Measurements from ENCODE around the gene CAPN8.

CAPN8 gene

GRCh38 chr1:223709598-223709997 lies 44.1 kb upstream of the CAPN8 start:
- no peak for TF ChIP-seq MAX (IDR thresholded peaks at IDR 0.05)
- no peak for TF ChIP-seq EGR1 (IDR thresholded peaks at IDR 0.05)
- TF ChIP-seq FOXM1 (IDR thresholded peaks at IDR 0.05; ENCODE audit: borderline replicate concordance, low read depth), result no peak
- TF ChIP-seq YY1 (IDR thresholded peaks at IDR 0.05; ENCODE audit: low read depth), result no peak
- TF ChIP-seq TAF1 (IDR thresholded peaks at IDR 0.05; ENCODE audit: low read depth), result no peak
- TF ChIP-seq TEAD4 (IDR thresholded peaks at IDR 0.05), result no peak

DNA sequence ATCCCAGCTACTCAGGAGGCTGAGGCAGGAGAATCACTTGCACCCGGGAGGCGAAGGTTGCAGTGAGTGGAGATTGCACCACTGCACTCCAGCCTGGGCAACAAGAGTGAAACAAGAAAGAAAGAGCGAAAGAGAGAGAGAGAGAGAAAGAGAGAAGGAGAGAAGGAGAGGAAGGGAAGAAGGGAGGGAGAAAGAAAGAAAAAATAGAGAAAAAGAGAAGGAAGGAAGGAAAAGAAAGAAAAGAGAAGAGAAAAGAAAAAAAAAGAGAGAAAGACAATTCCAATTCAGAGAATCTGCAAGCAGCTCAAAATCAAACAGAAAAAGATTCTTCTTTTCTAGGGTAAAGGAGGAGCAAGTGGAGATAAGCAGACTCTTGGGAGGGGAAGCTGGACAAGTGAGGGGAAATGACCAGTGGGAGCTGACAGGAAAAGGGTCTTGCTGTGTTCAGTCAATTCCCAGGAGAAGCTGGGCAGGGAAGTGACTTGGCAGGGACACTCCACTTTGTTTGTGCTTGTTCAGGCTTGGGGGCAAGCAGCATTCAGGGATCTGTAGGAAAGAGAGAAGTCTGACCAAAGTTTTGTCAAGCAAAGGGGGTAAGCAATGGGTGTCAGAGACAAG lies 43.3 kb upstream of the CAPN8 start:
- TF ChIP-seq REST (IDR thresholded peaks at IDR 0.05; ENCODE audit: low read depth) (no peak), YY1 (IDR thresholded peaks at IDR 0.05; ENCODE audit: low read depth) (no peak), NFIC (IDR thresholded peaks at IDR 0.05) (no peak), USF1 (IDR thresholded peaks at IDR 0.05) (no peak), FOXM1 (IDR thresholded peaks at IDR 0.05; ENCODE audit: borderline replicate concordance, low read depth) (no peak), EP300 (IDR thresholded peaks at IDR 0.05; ENCODE audit: borderline replicate concordance) (no peak), ZBTB7A (IDR thresholded peaks at IDR 0.05; ENCODE audit: low read depth) (no peak), MAX (IDR thresholded peaks at IDR 0.05) (no peak), CREB1 (IDR thresholded peaks at IDR 0.05; ENCODE audit: low read depth) (no peak), TEAD4 (IDR thresholded peaks at IDR 0.05) (no peak), EGR1 (IDR thresholded peaks at IDR 0.05) (no peak), TAF1 (IDR thresholded peaks at IDR 0.05; ENCODE audit: low read depth) (no peak), TCF12 (IDR thresholded peaks at IDR 0.05; ENCODE audit: low read depth) (no peak), RAD21 (IDR thresholded peaks at IDR 0.05; ENCODE audit: low read depth) (no peak), CEBPB (IDR thresholded peaks at IDR 0.05) (no peak)

DNA sequence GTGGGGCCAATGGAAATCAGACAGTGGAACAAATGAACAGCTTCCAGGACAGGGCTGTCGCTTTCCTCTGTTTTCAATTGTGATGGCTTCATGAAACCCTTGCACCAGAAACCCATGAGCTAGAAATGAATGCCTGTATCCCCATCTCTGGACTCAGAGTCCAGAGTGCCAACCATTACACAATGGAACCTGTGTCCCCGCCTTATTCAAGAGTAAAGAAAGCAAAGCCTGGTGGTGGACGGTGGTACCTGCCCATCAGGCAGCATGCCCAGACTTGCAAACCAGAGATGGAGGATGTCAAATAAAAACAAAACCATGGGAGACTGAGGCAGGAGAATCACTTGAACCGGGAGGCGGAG lies 42.5 kb upstream of the CAPN8 start:
- no peak for TF ChIP-seq MAX (IDR thresholded peaks at IDR 0.05)
- no peak for TF ChIP-seq ZBTB7A (IDR thresholded peaks at IDR 0.05; ENCODE audit: low read depth)
- TF ChIP-seq NFIC (IDR thresholded peaks at IDR 0.05), result no peak
- no peak for TF ChIP-seq EGR1 (IDR thresholded peaks at IDR 0.05)
- no peak for TF ChIP-seq CEBPB (IDR thresholded peaks at IDR 0.05)
- TF ChIP-seq CREB1 (IDR thresholded peaks at IDR 0.05; ENCODE audit: low read depth), result no peak

DNA sequence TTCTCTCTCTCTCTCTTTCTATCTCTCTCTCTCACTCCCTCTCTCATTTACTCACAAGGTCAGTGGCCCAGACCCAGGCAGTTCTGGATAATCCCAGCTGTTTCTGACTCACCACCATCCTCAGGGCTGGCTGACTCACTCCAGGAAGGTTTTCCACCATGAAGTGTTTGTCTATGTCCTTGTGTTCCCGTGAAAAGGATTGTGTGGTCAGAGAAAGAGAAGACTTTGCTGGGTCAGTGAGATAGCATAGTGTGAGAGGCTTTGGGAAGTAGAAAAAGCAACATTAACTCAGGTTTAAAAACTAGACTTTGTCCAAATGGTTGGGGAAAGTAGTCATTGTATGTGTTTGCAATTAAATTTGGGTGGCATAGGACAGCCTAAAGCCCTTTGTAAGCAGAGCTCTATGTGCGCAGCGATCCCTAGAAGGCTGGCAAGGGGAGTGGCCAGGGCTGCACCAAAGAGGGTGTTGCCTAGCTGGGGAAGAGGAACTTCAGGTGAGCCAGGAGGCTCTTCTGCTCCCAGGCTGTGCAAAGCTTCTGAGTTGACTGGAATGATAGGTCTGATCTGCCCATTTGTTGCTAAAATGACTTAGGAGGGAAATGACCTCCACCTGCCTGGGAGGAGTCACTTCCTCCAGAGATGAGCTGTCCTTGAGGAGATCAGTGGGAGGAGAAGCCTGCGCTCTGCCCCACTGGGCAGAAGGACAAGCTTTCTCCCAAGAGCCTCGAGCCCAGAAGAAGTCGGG lies 41.9 kb upstream of the CAPN8 start:
- peak; percentile 39; the same call in 1 of the 2 replicates for TF ChIP-seq FOXM1 (IDR thresholded peaks at IDR 0.05; ENCODE audit: borderline replicate concordance, low read depth)
- TF ChIP-seq YY1 (IDR thresholded peaks at IDR 0.05; ENCODE audit: low read depth), result peak; percentile 28; the same call in 1 of the 2 replicates
- TF ChIP-seq NFIC (IDR thresholded peaks at IDR 0.05), result 0 out of 2 replicates have a peak, but pooled peaks have one; percentile 29
- TF ChIP-seq EGR1 (IDR thresholded peaks at IDR 0.05), result no peak
- TF ChIP-seq CEBPB (IDR thresholded peaks at IDR 0.05), result 0 out of 2 replicates have a peak, but pooled peaks have one; percentile 2
- no peak for TF ChIP-seq TAF1 (IDR thresholded peaks at IDR 0.05; ENCODE audit: low read depth)
- peak; percentile 71 for TF ChIP-seq TCF12 (IDR thresholded peaks at IDR 0.05; ENCODE audit: low read depth)
- TF ChIP-seq TEAD4 (IDR thresholded peaks at IDR 0.05), result 0 out of 2 replicates have a peak, but pooled peaks have one; percentile 26
- TF ChIP-seq REST (IDR thresholded peaks at IDR 0.05; ENCODE audit: low read depth), result no peak
- TF ChIP-seq ZBTB7A (IDR thresholded peaks at IDR 0.05; ENCODE audit: low read depth), result no peak
- TF ChIP-seq MAX (IDR thresholded peaks at IDR 0.05), result 0 out of 2 replicates have a peak, but pooled peaks have one; percentile 8
- no peak for TF ChIP-seq USF1 (IDR thresholded peaks at IDR 0.05)
- no peak for TF ChIP-seq CREB1 (IDR thresholded peaks at IDR 0.05; ENCODE audit: low read depth)
- no peak for TF ChIP-seq RAD21 (IDR thresholded peaks at IDR 0.05; ENCODE audit: low read depth)
- TF ChIP-seq EP300 (IDR thresholded peaks at IDR 0.05; ENCODE audit: borderline replicate concordance), result peak; percentile 42; the same call in 1 of the 2 replicates

Measured in Ishikawa (cell line).